HepG2 (cell line): ENCODE results near the gene PLD3.

Experiments used
- FUBP1 ChIP-seq: sonication (generic); formaldehyde crosslinking; IDR thresholded peaks from 2 replicates; pipeline ENCODE4 v1.5.1; 2020; ENCODE audit warnings: missing genetic modification reagents, mild to moderate bottlenecking, borderline replicate concordance
- PHF21A ChIP-seq: sonication (generic); formaldehyde crosslinking; IDR thresholded peaks from 2 replicates; pipeline ENCODE4 v1.5.0; 2020; ENCODE audit warnings: mild to moderate bottlenecking, missing genetic modification reagents
- POLR2A ChIP-seq, 2 experiments: IDR thresholded peaks; 2 replicates each; pipeline ENCODE4 v1.6.1; 2011; ENCODE audit warnings: low read depth in 2 of 2, low read length in 2 of 2, mild to moderate bottlenecking in 1 of 2, moderate library complexity in 1 of 2; ENCODE audit not compliant: insufficient read depth in 1 of 2
- POLR2AphosphoS5 ChIP-seq: IDR thresholded peaks from 2 replicates; pipeline ENCODE4 v1.6.1; 2012; ENCODE audit warnings: low read depth, low read length
- REPIN1 ChIP-seq: sonication (generic); formaldehyde crosslinking; IDR thresholded peaks from 2 replicates; pipeline ENCODE4 v1.8.0; 2022; ENCODE audit warnings: missing genetic modification reagents, low read depth, mild to moderate bottlenecking, borderline replicate concordance
- SCMH1 ChIP-seq: sonication (generic); formaldehyde crosslinking; IDR thresholded peaks from 2 replicates; pipeline ENCODE4 v1.9.0; 2021; ENCODE audit warnings: missing genetic modification reagents, mild to moderate bottlenecking, borderline replicate concordance
- XRCC5 ChIP-seq: fragments of 200-400 bp; formaldehyde crosslinking; optimal IDR thresholded peaks from 2 replicates; pipeline ENCODE3; 2017; ENCODE audit warnings: mild to moderate bottlenecking, low read length
- ZBTB42 ChIP-seq: sonication (generic); formaldehyde crosslinking; IDR thresholded peaks from 2 replicates; pipeline ENCODE4 v1.5.0; 2020; ENCODE audit warnings: mild to moderate bottlenecking, missing genetic modification reagents
- ZNF280B ChIP-seq: sonication (generic); formaldehyde crosslinking; IDR thresholded peaks from 2 replicates; pipeline ENCODE4 v1.5.0; 2020; ENCODE audit warnings: missing genetic modification reagents, mild to moderate bottlenecking, borderline replicate concordance
- ZNF749 ChIP-seq: sonication (generic); formaldehyde crosslinking; IDR thresholded peaks from 2 replicates; pipeline ENCODE4 v1.8.0; 2022; ENCODE audit warnings: mild to moderate bottlenecking, missing genetic modification reagents, moderate library complexity, borderline replicate concordance
- TF ChIP-seq, protein P1 (sequence below): sonication (generic); formaldehyde crosslinking; IDR thresholded peaks from 2 replicates; pipeline ENCODE4 v1.5.0; 2020; ENCODE audit warnings: mild to moderate bottlenecking, missing genetic modification reagents
- TF ChIP-seq, protein P2 (sequence below): sonication (generic); formaldehyde crosslinking; IDR thresholded peaks from 2 replicates; pipeline ENCODE4 v1.4.0; 2020; ENCODE audit warnings: missing genetic modification reagents
- TF ChIP-seq, protein P3 (sequence below): sonication (generic); formaldehyde crosslinking; conservative IDR thresholded peaks from 2 replicates; pipeline ENCODE4 v1.4.0; 2020; ENCODE audit warnings: missing genetic modification reagents
- TF ChIP-seq, protein P4 (sequence below): sonication (generic); formaldehyde crosslinking; IDR thresholded peaks from 2 replicates; pipeline ENCODE4 v1.4.0; 2020; ENCODE audit warnings: missing genetic modification reagents, borderline replicate concordance

DNA sequence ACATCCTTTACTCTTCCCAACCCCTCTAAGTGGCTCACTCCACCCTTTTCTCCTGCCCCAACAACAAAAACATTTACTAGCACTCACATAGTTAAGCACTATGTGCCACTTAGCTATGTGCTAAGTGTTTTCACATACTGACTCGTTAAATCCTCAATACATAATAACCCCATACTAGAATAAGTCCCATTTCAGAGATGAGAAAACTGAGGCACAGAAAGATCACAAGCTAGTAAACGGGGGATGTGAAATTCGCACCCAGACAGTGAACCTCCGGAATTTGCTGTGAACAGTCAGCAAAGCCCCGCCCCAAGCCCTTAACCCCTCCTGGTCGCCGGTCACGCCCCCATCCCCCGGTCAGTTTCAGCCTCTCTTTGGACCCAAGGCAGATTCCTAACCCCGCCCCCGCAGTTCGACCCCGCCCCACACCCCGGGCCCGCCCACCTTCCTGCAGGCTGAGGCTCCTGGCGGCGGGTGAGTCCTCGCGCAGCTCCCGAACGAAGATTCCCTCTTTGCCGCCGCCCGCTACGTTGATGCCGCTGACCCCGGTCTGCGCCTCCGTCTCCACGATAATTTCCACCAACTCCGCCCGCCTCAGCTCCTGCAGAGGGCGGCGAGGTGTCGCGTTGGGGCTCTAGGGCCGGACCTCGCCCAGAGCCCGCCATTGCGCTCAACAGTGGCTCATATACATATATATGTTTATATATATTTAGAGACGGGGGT lies 54.9 kb downstream of the PLD3 start:
- TF ChIP-seq FUBP1 (CRISPR knock-in tag), result no peak
- TF ChIP-seq ZBTB42 (CRISPR knock-in tag), result no peak
- TF ChIP-seq, protein P1, sequence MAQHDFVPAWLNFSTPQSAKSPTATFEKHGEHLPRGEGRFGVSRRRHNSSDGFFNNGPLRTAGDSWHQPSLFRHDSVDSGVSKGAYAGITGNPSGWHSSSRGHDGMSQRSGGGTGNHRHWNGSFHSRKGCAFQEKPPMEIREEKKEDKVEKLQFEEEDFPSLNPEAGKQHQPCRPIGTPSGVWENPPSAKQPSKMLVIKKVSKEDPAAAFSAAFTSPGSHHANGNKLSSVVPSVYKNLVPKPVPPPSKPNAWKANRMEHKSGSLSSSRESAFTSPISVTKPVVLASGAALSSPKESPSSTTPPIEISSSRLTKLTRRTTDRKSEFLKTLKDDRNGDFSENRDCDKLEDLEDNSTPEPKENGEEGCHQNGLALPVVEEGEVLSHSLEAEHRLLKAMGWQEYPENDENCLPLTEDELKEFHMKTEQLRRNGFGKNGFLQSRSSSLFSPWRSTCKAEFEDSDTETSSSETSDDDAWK (CRISPR knock-in tag), result no peak
- no peak for TF ChIP-seq PHF21A (CRISPR knock-in tag)
- no peak for TF ChIP-seq ZNF749
- TF ChIP-seq ZNF280B (CRISPR knock-in tag), result no peak
- TF ChIP-seq, protein P2, sequence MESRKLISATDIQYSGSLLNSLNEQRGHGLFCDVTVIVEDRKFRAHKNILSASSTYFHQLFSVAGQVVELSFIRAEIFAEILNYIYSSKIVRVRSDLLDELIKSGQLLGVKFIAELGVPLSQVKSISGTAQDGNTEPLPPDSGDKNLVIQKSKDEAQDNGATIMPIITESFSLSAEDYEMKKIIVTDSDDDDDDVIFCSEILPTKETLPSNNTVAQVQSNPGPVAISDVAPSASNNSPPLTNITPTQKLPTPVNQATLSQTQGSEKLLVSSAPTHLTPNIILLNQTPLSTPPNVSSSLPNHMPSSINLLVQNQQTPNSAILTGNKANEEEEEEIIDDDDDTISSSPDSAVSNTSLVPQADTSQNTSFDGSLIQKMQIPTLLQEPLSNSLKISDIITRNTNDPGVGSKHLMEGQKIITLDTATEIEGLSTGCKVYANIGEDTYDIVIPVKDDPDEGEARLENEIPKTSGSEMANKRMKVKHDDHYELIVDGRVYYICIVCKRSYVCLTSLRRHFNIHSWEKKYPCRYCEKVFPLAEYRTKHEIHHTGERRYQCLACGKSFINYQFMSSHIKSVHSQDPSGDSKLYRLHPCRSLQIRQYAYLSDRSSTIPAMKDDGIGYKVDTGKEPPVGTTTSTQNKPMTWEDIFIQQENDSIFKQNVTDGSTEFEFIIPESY (CRISPR knock-in tag), result no peak
- TF ChIP-seq POLR2AphosphoS5, result no peak
- TF ChIP-seq, protein P3, sequence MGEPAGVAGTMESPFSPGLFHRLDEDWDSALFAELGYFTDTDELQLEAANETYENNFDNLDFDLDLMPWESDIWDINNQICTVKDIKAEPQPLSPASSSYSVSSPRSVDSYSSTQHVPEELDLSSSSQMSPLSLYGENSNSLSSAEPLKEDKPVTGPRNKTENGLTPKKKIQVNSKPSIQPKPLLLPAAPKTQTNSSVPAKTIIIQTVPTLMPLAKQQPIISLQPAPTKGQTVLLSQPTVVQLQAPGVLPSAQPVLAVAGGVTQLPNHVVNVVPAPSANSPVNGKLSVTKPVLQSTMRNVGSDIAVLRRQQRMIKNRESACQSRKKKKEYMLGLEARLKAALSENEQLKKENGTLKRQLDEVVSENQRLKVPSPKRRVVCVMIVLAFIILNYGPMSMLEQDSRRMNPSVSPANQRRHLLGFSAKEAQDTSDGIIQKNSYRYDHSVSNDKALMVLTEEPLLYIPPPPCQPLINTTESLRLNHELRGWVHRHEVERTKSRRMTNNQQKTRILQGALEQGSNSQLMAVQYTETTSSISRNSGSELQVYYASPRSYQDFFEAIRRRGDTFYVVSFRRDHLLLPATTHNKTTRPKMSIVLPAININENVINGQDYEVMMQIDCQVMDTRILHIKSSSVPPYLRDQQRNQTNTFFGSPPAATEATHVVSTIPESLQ (CRISPR knock-in tag), result no peak
- no peak for TF ChIP-seq SCMH1 (CRISPR knock-in tag)
- TF ChIP-seq, protein P4, sequence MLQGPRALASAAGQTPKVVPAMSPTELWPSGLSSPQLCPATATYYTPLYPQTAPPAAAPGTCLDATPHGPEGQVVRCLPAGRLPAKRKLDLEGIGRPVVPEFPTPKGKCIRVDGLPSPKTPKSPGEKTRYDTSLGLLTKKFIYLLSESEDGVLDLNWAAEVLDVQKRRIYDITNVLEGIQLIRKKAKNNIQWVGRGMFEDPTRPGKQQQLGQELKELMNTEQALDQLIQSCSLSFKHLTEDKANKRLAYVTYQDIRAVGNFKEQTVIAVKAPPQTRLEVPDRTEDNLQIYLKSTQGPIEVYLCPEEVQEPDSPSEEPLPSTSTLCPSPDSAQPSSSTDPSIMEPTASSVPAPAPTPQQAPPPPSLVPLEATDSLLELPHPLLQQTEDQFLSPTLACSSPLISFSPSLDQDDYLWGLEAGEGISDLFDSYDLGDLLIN (CRISPR knock-in tag), result no peak
- TF ChIP-seq POLR2A (IDR thresholded peaks at IDR 0.05; ENCODE audit: insufficient read depth in 1 of 2, low read depth in 2 of 2, low read length in 2 of 2), result peak in 1 of 2 experiments; percentile 52; a peak in 1 of 4 replicates
- no peak for TF ChIP-seq XRCC5
- no peak for TF ChIP-seq REPIN1 (CRISPR knock-in tag)
